Omental fat pad (tissue), 4 donors: ENCODE results near the gene ZNF800. TPM values are rescaled to one million over a fixed set of nuclear protein-coding genes. Genes with fewer than 3 reads are reported as not detected.

Source experiments
- ATAC-seq: fragments of 150-250 bp; one replicate; pipeline ENCODE4 v1.9.1; 2016; ENCODE audit warnings: mild to moderate bottlenecking, moderate library complexity; ENCODE audit not compliant: low FRiP score
- DNase-seq: peaks from one replicate; pipeline ENCODE4 v3.0.0-alpha.2; 2019; ENCODE audit warnings: low spot score
- CTCF ChIP-seq, 3 donors: fragments of 450-650 bp; IDR thresholded peaks; one replicate each; pipeline ENCODE4 v1.5.1; 2016 to 2017; ENCODE audit warnings: antibody characterized with exemption in 3 of 3, mild to moderate bottlenecking in 3 of 3, moderate library complexity in 2 of 3
- total RNA-seq, 4 donors: library from RNA; depleted of rRNA; stranded (reverse); fragments of >200 nt; gene quantifications; one replicate each; pipeline ENCODE4 v1.1.0, GENCODE V29; 2016

The ZNF800 gene
- total RNA-seq, 4 donors from 2014 or later, result 28.3 to 47.2 (median 35.8) TPM

GRCh38 chr7:127379642-127380041 lies 12.9 kb downstream of the ZNF800 start:
- no peak for TF ChIP-seq CTCF (IDR thresholded peaks at IDR 0.05)
- no peak for DNase-seq
- ATAC-seq, result no peak

GRCh38 chr7:127378537-127378936 lies 14.0 kb downstream of the ZNF800 start:
- ATAC-seq (no peak), DNase-seq (no peak)
- TF ChIP-seq CTCF (IDR thresholded peaks at IDR 0.05), result no peak

GRCh38 chr7:127377425-127377824 lies 15.1 kb downstream of the ZNF800 start:
- ATAC-seq, result no peak
- no peak for DNase-seq
- no peak for TF ChIP-seq CTCF (IDR thresholded peaks at IDR 0.05)

GRCh38 chr7:127375631-127376030 lies 16.9 kb downstream of the ZNF800 start:
- no peak for TF ChIP-seq CTCF (IDR thresholded peaks at IDR 0.05)
- DNase-seq (no peak), ATAC-seq (no peak)

GRCh38 chr7:127367679-127368078 lies 24.8 kb downstream of the ZNF800 start:
- no peak for TF ChIP-seq CTCF (IDR thresholded peaks at IDR 0.05)
- no peak for ATAC-seq
- DNase-seq, result no peak

GRCh38 chr7:127366680-127367079 lies 25.8 kb downstream of the ZNF800 start:
- DNase-seq (no peak), ATAC-seq (no peak)
- no peak for TF ChIP-seq CTCF (IDR thresholded peaks at IDR 0.05)

GRCh38 chr7:127365957-127366315 lies 26.6 kb downstream of the ZNF800 start:
- TF ChIP-seq CTCF (IDR thresholded peaks at IDR 0.05), result no peak
- ATAC-seq (no peak), DNase-seq (no peak)
